ENCODE data around the gene POU2F1. TPM values are rescaled to one million over a fixed set of nuclear protein-coding genes. Genes with fewer than 3 reads are reported as not detected.

Gene POU2F1
- total RNA-seq, 4 donors from 2014 or later = 11.5 to 23.1 (median 17.0) TPM

- H3K9me3 ChIP-seq = no peaks in the 10 kb centered on the region
- no peak overlapping the region for H3K4me3 ChIP-seq
- no peaks in the 10 kb centered on the region for H3K27me3 ChIP-seq
- peaks cover 0 to 4% (median 0%) of the 10 kb centered on the region in 4 donors for H3K4me1 ChIP-seq
- no peak for TF ChIP-seq POLR2A (IDR thresholded peaks at IDR 0.05)
- TF ChIP-seq CTCF (IDR thresholded peaks at IDR 0.05) = no peak
- no peaks in the 10 kb centered on the region for H3K36me3 ChIP-seq
- no peak for DNase-seq
- H3K27ac ChIP-seq = no peak overlapping the region
Observed at GRCh38 chr1:167273027-167273800, 52.5 kb downstream of the POU2F1 start.

GRCh38 chr1:167274061-167274460 lies 53.4 kb downstream of the POU2F1 start:
- TF ChIP-seq CTCF (IDR thresholded peaks at IDR 0.05) = no peak
- no peak for TF ChIP-seq POLR2A (IDR thresholded peaks at IDR 0.05)
- Histone ChIP-seq H3K4me1 (peaks cover 0 to 4% (median 0%) of the 10 kb centered on the region in 4 donors), H3K4me3 (no peak overlapping the region), H3K9me3 (no peaks in the 10 kb centered on the region), H3K27me3 (no peaks in the 10 kb centered on the region), H3K36me3 (no peaks in the 10 kb centered on the region), H3K27ac (no peak overlapping the region)
- no peak for DNase-seq

- Histone ChIP-seq H3K9me3 (no peaks in the 10 kb centered on the region), H3K36me3 (no peaks in the 10 kb centered on the region), H3K27me3 (no peaks in the 10 kb centered on the region), H3K4me3 (no peak overlapping the region), H3K27ac (no peak overlapping the region), H3K4me1 (peaks cover 0 to 4% (median 0%) of the 10 kb centered on the region in 4 donors)
- TF ChIP-seq CTCF (IDR thresholded peaks at IDR 0.05) (no peak), POLR2A (IDR thresholded peaks at IDR 0.05) (no peak)
- no peak for DNase-seq
Observed at GRCh38 chr1:167276969-167277368, 56.3 kb downstream of the POU2F1 start.

- DNase-seq = no peak
- no peak for TF ChIP-seq CTCF (IDR thresholded peaks at IDR 0.05)
- TF ChIP-seq POLR2A (IDR thresholded peaks at IDR 0.05) = no peak
Observed at GRCh38 chr1:167278497-167278896, 57.8 kb downstream of the POU2F1 start.

GRCh38 chr1:167280912-167281311 lies 60.2 kb downstream of the POU2F1 start:
- Histone ChIP-seq H3K4me1 (no peaks in the 10 kb centered on the region), H3K27ac (no peak overlapping the region), H3K36me3 (no peaks in the 10 kb centered on the region), H3K4me3 (no peak overlapping the region), H3K9me3 (no peaks in the 10 kb centered on the region), H3K27me3 (no peaks in the 10 kb centered on the region)
- DNase-seq = no peak
- no peak for TF ChIP-seq POLR2A (IDR thresholded peaks at IDR 0.05)
- TF ChIP-seq CTCF (IDR thresholded peaks at IDR 0.05) = no peak

More at GRCh38 chr1:167278497-167278896, 57.8 kb downstream of the POU2F1 start:
- Histone ChIP-seq H3K4me3 (no peak overlapping the region), H3K36me3 (no peaks in the 10 kb centered on the region), H3K27me3 (no peaks in the 10 kb centered on the region), H3K27ac (no peak overlapping the region), H3K9me3 (no peaks in the 10 kb centered on the region), H3K4me1 (no peaks in the 10 kb centered on the region)

Data from Peyer's patch (tissue), 4 donors.